ENCODE results near the gene F13A1. TPM values are rescaled to one million over a fixed set of nuclear protein-coding genes. Genes with fewer than 3 reads are reported as not detected.

F13A1 gene
- total and polyA plus RNA-seq, 5 experiments from 2014 or later = 0.04 to 1.6 (median 0.70) TPM; not detected in 1

DNA sequence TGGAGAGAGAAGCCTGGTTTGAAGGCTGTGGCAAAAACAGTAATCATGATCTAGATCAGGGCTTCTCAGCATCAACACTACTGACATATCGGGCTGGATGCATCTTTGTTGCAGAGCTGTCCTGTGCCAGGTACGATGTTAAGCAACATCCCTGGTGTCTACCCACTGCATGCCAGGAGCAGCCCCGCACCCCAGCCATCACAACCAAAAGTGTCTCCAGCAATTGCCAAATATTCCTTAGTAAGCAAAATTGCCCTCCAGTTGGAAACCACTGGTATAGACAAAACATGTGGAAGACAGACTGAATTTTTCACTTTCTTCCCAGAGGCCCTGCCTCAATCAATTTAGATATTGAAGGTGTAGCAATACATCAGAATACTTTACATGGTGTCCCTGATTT lies 166.1 kb downstream of the F13A1 start:
- Mint-ChIP-seq H3K4me1 (no peaks in the 10 kb centered on the region), H3K27me3 (peaks cover 3 to 18% (median 4%) of the 10 kb centered on the region in 5 donors), H3K36me3 (no peaks in the 10 kb centered on the region), H3K9me3 (no peaks in the 10 kb centered on the region), H3K4me3 (no peak overlapping the region), H3K27ac (no peak overlapping the region)
- no peak for ATAC-seq
- DNase-seq = no peak
- POLR2A ChIA-PET = no interaction called here

DNA sequence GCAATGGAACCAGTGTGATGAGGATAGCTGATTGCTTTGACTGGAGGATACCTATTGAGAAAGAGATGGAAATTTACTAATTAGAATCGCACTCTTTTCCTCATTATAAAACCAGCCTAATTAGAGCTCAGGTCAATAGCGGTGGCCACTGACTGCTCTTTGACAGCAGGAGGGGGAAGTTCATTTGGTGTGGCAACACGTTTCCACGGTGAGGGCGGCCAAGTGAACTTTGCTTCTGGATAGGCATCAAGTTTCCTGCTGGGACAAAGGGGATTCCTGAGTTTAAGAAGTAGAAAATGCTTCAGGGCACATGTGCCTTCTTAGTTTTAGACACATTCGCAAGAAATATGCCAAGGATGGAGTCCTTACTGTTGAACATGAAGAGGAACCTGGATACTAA lies 168.4 kb downstream of the F13A1 start:
- Mint-ChIP-seq H3K4me3 (no peak overlapping the region), H3K4me1 (no peaks in the 10 kb centered on the region), H3K36me3 (no peaks in the 10 kb centered on the region), H3K27ac (no peak overlapping the region), H3K9me3 (no peaks in the 10 kb centered on the region), H3K27me3 (peaks cover 0 to 26% (median 13%) of the 10 kb centered on the region in 5 donors)
- ATAC-seq (no peak), DNase-seq (no peak)
- POLR2A ChIA-PET = no interaction called here

DNA sequence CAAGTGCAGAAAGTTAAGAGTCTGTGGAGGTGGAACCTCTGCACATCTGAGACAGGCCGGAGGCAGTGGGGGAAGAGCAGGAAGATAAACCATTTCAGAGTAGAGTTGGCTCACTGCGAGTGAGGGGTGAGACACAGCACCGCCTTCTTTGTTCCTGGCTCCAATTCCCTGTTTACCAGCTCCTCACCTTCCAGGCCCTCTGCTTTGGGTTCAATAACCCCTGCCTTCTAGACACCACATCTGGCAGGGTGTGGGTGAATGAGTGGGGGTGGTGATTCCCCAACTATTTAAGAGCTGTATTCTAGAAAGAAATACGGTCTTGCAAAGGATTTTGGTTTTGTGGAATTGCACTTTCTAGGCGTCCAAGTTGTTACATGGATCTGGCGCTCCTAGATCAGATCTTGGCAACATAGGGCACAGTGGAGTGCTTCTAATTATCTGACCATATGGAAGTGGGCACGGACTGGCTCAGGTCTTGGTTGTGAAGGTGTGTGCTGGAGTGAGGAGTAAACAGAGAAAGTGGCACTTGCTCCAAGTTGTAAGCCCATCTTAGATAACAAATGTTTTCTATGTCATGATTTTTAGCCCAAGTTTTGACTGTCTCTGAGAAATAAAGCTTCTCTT lies 172.2 kb downstream of the F13A1 start:
- H3K27me3 Mint-ChIP-seq = peaks cover 11 to 40% (median 14%) of the 10 kb centered on the region in 5 donors
- DNase-seq = no peak
- POLR2A ChIA-PET = no interaction called here
- H3K36me3 Mint-ChIP-seq = peaks cover 0 to 7% (median 0%) of the 10 kb centered on the region in 3 donors
- H3K4me3 Mint-ChIP-seq = no peak overlapping the region
- no peak for ATAC-seq
- H3K9me3 Mint-ChIP-seq = no peaks in the 10 kb centered on the region
- H3K27ac Mint-ChIP-seq = no peak overlapping the region
- no peaks in the 10 kb centered on the region for H3K4me1 Mint-ChIP-seq

DNA sequence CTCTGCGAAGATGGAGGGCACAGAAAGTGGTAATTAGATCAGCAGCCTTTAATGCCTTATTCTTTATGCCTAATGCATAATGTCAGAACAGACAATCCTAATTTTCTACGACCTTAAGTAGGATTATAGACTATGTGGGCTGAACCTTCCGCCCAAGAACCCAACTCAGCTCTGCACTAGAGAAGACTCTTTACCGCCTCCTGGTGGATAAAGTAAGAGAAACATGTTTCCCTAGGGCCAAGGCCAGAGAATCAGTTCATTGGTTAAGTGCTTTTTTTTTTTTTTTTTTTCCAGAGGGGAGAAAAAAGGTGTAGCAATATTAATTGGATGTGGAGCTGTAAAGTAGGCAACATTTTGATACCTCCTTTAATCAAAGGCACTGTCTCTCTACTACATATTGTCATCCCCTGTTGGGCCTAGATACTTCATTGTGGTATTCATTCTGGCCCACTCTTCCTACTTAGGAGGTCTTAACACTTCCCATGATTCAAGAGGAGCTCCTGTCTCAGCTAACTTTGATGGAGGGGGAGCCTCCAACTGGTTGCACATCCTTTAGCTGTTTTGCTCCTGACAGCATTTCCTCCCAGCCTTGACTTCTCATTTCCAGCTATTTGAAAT lies 188.9 kb downstream of the F13A1 start:
- Mint-ChIP-seq H3K27ac (no peak overlapping the region), H3K9me3 (no peaks in the 10 kb centered on the region), H3K36me3 (no peaks in the 10 kb centered on the region), H3K27me3 (peaks cover 0 to 17% (median 7%) of the 10 kb centered on the region in 5 donors), H3K4me1 (no peaks in the 10 kb centered on the region), H3K4me3 (no peak overlapping the region)
- ATAC-seq = no peak
- POLR2A ChIA-PET = interaction anchor here (0.6 to 0.7 kb wide), 3 partner anchors 65 to 367 kb away, joined by 3 to 4 read pairs (median 4); no protein-coding TSS in a partner anchor
- DNase-seq = peak in 5 of 10 donors; percentile 4 to 9 (median 6)

GRCh38 chr6:6125495-6125894 lies 195.0 kb downstream of the F13A1 start:
- Mint-ChIP-seq H3K36me3 (peaks cover 0 to 31% (median 11%) of the 10 kb centered on the region in 3 donors), H3K4me1 (no peaks in the 10 kb centered on the region), H3K4me3 (no peak overlapping the region), H3K27me3 (peaks cover 1 to 19% (median 13%) of the 10 kb centered on the region in 5 donors), H3K9me3 (peaks cover 9 to 32% (median 19%) of the 10 kb centered on the region in 9 donors), H3K27ac (no peak overlapping the region)
- ATAC-seq (no peak), DNase-seq (no peak)
- POLR2A ChIA-PET = no interaction called here

DNA sequence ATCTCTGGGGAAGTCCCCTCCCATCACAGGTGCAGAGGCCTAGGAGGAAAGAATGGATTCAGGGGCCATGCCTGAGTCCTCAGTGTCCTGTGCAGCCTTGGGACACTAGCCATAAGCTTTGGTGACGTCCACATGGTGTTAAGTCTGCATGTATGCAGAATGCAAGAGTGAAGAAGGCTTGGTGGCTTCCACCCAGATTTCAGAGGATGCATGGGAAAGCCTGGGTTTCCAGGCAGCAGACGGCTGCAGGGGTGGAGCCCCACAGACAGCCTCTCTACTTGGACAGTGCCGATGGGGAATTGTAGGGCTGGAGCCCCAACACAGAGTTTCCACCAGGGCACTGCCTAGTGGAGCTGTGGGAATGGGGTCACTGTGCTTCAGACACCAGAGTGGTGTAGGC lies 196.7 kb downstream of the F13A1 start:
- ATAC-seq (no peak), DNase-seq (no peak)
- POLR2A ChIA-PET = no interaction called here
- Mint-ChIP-seq H3K9me3 (peaks cover 9 to 47% (median 26%) of the 10 kb centered on the region in 9 donors), H3K4me3 (no peak overlapping the region), H3K4me1 (no peaks in the 10 kb centered on the region), H3K36me3 (peaks cover 0 to 41% (median 15%) of the 10 kb centered on the region in 3 donors), H3K27ac (no peak overlapping the region), H3K27me3 (peaks cover 1 to 20% (median 13%) of the 10 kb centered on the region in 5 donors)

DNA sequence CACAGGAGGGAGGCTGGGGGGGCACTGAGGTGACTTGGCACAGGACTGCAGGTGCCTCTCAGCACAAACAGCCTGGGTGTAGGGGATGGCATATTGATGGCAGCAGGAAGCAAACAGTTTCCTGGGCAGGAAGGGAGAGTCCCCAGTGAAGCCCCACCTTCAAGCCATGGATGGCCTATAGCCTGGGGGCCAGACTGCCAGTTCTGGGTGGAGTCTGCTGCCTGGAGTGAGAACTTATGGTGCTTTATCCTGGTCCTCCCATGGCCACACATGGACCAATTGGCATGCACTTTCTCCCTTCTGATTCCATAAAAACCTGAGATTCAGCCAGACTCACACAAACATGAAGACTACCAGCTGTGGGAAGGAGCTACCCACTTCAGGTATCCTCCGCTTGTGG lies 198.5 kb downstream of the F13A1 start:
- Mint-ChIP-seq H3K36me3 (peaks cover 0 to 58% (median 20%) of the 10 kb centered on the region in 3 donors), H3K9me3 (peaks cover 13 to 66% (median 41%) of the 10 kb centered on the region in 9 donors), H3K4me3 (no peak overlapping the region), H3K27ac (no peak overlapping the region), H3K4me1 (no peaks in the 10 kb centered on the region), H3K27me3 (peaks cover 3 to 34% (median 23%) of the 10 kb centered on the region in 5 donors)
- POLR2A ChIA-PET = no interaction called here
- ATAC-seq (no peak), DNase-seq (no peak)

DNA sequence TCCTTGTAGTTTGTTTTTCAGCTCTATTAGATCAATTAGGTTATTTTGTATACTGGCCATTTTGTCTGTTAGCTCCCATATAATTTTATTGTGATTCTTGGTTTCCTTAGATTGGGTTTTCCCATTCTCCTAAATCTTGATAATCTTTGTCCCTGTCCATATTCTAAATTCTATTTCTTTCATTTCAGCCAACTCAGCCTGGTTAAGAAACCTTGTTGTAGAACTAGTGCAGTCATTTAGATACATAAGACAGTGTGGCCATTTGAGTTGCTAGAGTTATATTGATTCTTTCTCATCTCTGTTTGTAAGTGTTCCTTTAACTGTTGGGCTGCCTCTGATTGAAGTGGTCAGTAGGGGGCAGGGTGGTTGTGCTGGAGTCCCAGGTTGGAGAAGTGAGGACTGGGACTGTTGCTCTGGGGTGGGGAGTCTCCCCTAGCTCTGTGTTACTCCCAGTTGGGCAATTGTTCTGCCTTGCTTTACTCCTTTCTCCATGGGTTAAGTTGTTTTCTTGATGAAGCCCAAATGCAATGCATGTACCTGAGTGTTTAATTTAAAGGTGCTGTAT lies 214.9 kb downstream of the F13A1 start:
- Mint-ChIP-seq H3K27me3 (peaks cover 9 to 62% (median 30%) of the 10 kb centered on the region in 5 donors), H3K27ac (no peak overlapping the region), H3K4me1 (no peaks in the 10 kb centered on the region), H3K9me3 (peaks cover 6 to 63% (median 25%) of the 10 kb centered on the region in 9 donors), H3K4me3 (no peak overlapping the region), H3K36me3 (peaks cover 0 to 54% (median 12%) of the 10 kb centered on the region in 3 donors)
- ATAC-seq (no peak), DNase-seq (no peak)
- POLR2A ChIA-PET = interaction anchor here (0.7 kb wide), 1 partner anchor 63 kb away, joined by 3 read pairs; no protein-coding TSS in a partner anchor

Small RNA genes within 50 kb of the gene (microRNA-seq; reads per million reads assigned to microRNA genes)
- gene MIR5683 (ENCODE audit: borderline microRNAs expressed) = not detected
- not detected for gene MIR7853 (ENCODE audit: borderline microRNAs expressed)

Data from naive thymus-derived CD8-positive, alpha-beta T cell (primary cell).